ENCODE measurements around the gene LRBA.

DNA sequence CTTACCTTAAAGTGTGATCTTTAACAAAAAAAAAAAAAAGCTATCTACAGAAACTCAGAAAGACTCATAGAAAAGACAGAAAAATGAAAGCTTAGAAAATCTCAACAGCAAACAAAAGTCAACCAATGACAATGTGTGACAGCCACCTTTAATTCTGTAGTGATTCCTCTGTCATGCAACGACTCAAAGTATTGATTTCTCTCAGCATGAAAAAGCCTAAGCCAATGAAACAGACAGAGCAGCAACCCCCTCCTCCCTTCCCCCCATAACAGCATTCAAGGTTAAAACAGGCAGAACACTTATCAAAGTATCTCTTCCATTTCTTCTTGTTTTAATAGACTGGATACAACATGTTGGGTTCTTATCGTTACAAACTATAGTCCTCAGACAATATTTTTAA is 320.6 kb downstream of the LRBA start:
- TF ChIP-seq, protein P1, sequence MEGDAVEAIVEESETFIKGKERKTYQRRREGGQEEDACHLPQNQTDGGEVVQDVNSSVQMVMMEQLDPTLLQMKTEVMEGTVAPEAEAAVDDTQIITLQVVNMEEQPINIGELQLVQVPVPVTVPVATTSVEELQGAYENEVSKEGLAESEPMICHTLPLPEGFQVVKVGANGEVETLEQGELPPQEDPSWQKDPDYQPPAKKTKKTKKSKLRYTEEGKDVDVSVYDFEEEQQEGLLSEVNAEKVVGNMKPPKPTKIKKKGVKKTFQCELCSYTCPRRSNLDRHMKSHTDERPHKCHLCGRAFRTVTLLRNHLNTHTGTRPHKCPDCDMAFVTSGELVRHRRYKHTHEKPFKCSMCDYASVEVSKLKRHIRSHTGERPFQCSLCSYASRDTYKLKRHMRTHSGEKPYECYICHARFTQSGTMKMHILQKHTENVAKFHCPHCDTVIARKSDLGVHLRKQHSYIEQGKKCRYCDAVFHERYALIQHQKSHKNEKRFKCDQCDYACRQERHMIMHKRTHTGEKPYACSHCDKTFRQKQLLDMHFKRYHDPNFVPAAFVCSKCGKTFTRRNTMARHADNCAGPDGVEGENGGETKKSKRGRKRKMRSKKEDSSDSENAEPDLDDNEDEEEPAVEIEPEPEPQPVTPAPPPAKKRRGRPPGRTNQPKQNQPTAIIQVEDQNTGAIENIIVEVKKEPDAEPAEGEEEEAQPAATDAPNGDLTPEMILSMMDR (IDR thresholded peaks at IDR 0.05; ENCODE audit: low read length) = no peak
- TF ChIP-seq EZH2 (optimal IDR thresholded peaks at IDR 0.05; ENCODE audit: low read depth, low read length) (no peak), EZH2phosphoT487 (IDR thresholded peaks at IDR 0.05; ENCODE audit: low read length) (no peak)

All from MM.1S (cell line).